ENCODE data around the gene SGSM1.

The SGSM1 gene

GRCh38 chr22:24951942-24952836 is 146.2 kb downstream of the SGSM1 start, which contains the start of gene KIAA1671:
KIAA1671 (plus strand) TSS chr22:24952716; CDS start chr22:25028000, 75,284 bp downstream.
- peak; percentile 53 for DNase-seq (ENCODE audit: low read depth)

DNA sequence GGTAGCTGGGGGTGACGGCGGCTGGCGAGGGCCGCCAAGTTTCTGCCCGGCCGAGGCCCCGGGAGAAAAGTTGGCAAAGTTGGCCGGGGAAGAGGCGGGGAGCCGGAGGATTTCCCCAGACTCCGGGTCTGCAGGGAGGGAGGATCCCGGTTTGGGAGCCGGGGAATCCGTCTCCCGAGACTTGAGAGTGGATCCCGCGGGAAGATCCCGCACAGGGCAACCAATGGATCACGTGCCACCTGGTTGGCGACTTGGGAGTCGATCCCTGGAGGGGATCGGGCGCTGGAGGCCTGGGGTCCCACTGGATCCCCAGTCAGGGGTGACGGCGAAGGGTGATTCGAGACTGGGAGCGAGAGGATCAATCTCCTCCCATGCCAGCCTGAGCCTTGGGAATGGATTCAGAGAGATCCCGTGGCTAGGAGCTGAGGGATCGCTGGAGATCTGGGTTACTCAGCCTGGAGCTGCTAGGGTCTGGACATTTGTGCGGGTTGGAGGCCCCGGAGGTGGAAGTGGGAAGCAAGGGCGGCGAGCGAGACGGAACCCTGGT is 146.9 kb downstream of the SGSM1 start:
- peak; percentile 28 for DNase-seq (ENCODE audit: low read depth)

DNA sequence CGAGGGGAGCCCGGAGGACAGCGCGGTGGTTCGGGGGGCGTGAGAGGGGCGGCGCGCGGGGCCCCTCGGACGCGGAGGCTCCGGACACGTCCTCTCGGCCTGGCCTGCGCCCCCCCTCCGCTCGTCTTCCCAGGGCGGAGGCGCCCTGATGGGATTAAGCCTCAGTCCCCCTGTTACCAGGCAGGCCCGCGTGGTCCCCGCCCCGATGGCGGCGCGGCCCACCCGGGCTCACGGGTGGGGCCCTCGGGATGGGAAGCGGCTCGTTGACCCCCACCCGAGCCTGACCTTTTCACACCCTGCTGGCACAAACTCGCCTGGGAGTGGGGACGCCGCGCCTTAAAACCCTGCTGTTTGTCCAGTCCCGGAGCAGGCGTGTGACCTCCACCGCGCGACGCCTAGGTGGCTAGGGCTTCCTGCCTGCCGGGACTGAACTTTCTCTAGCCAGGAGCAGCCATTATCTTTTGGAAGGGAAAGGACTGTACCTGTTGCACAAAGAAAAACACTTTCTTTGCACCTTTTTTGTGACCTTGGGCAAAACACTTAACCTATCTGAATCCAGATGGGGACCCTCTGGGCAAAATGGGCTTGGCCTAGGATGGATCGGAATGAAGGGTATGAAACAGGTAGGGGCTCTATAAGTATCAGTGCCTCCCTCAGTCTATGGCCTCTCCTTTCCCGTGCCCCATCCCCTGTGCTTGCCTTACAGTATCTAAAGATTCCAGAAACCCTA is 147.5 kb downstream of the SGSM1 start:
- DNase-seq (ENCODE audit: low read depth): no peak

DNA sequence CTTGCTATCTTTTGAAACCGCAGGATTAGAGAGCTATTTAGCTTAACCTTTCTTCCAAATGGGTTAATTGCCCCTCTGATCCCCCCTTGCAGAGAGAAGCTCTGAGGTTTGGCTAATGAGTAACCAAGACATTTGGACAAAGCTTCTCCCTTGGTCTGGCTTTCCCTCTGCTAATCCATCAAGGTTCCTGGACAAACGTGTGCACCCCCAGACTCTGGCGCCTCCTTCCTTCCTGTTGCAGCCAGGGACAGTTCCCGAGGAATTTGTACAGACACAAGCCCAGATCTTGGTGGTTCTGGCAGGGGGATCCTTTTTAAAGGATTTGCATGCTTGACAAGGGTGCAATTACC is 148.1 kb downstream of the SGSM1 start:
- DNase-seq (ENCODE audit: low read depth): no peak

- no peak for DNase-seq (ENCODE audit: low read depth)
These were observed 148.8 kb downstream of the SGSM1 start for GRCh38 chr22:24954856-24955255.

DNA sequence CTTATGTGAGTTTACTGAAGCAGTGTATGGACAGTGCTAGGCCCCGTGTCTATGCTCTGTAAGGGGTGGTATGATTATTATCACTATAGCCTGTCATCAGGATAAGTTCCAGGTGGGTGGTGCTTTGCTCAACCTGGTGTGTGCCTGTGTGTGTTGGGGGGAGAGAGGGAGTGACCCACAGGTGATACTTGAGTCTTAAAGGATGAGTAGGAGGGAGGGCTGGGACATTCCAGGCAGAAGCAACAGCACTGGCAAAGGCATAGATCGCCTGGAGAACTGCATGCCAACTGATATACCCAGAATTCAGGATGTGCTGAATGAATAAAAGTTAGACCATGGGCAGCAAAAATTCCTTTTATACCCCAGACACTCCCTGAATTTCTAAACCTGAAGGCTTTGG is 151.0 kb downstream of the SGSM1 start:
- DNase-seq (ENCODE audit: low read depth): no peak

GRCh38 chr22:24961217-24961844 is 155.3 kb downstream of the SGSM1 start:
- no peak for DNase-seq (ENCODE audit: low read depth)

DNA sequence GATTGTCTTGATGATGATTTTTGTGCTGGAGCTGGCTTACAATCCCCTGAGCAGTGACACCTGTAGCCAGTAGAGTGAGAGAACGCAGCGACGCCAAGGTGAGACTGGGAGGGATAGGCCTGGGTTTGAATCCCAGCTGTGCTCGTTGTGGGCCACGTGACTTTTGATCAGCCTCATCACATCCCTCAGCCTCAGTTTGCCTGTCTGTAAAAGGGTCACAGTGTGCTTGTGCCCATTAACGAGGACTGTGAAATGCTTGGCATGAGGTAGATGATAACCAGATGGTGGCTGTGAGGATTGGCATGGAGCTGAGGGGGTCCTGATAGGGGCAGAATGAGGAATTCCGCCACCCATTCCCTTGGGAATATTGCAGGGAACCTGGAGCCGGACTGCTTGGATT is 156.1 kb downstream of the SGSM1 start:
- no peak for DNase-seq (ENCODE audit: low read depth)

- no peak for DNase-seq (ENCODE audit: low read depth)
These were observed 156.8 kb downstream of the SGSM1 start for GRCh38 chr22:24962835-24963234.

- DNase-seq (ENCODE audit: low read depth): no peak
These were observed 158.4 kb downstream of the SGSM1 start for GRCh38 chr22:24964441-24964840.

- DNase-seq (ENCODE audit: low read depth): no peak
These were observed 160.0 kb downstream of the SGSM1 start for GRCh38 chr22:24965822-24966626.

DNA sequence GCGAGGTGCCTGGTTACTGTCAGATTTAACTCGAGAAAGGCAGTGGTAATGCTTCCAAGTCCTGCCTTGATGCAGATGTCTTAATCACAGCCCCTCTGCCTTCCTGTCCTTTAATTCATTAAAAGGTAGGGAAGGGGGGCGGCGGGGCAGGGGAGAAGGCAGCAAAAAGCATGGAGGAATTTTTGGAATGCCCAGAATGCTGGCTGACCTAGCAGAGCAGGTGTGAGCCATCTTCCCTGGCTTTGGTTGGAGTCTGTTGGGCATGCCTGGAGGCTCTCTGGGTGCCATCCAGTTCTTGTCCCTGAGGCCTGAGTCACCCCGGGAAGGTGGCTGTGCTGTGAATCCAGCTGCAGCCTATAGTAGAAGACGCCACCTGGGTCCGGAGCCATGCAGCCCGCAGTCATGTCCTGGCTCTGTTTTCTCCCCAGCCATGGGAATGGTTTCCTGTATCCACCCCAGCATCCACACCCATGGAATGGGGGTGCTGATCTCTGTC is 162.1 kb downstream of the SGSM1 start:
- no peak for DNase-seq (ENCODE audit: low read depth)

GRCh38 chr22:24969560-24970301 is 163.7 kb downstream of the SGSM1 start:
- peak; percentile 65 for DNase-seq (ENCODE audit: low read depth)

- DNase-seq (ENCODE audit: low read depth): no peak
These were observed 166.4 kb downstream of the SGSM1 start for GRCh38 chr22:24972369-24972768.

DNA sequence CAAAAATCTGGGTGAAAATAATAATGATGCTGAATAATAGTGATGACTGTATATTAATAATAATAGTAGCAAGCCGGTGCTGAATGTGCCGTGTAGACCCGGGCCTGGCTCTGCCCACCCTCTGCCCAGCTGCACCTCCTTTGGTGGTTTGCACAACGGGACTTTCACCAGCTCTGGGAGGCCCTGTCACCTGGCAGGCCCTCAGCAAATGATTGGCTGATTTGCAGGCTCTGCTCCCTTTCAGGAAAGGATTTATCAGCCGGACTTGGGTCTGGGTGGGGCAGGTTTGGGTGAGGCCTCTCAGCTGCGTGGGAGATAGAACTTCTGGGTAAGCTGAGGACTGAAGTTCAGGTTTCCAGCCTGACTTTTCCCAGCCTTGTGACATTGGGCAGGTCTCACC is 167.9 kb downstream of the SGSM1 start:
- no peak for DNase-seq (ENCODE audit: low read depth)

DNA sequence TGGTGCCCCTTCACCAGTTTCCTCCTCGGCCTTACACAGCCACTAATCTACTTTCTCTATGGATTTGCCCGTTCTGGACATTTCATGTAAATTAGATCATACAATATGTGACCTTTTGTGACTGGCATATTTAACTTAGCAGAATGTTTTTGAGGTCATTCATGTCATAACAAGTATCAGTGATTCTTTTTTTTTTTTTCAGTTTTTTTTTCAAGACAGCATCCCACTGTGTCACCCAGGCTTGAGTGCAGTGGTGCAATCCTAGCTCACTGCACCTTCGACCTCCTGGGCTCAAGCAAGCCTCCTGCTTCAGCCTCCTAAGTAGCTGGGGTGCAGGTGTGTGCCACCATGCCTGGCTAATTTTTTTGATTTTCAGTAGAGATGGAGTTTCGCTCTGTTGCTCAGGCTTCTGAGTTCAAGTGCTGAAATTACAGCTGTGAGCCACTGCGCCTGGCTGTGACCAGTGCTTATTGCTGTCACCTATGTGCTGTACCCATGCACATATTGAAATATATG is 169.2 kb downstream of the SGSM1 start:
- DNase-seq (ENCODE audit: low read depth): no peak

GRCh38 chr22:24975813-24976341 is 169.9 kb downstream of the SGSM1 start:
- no peak for DNase-seq (ENCODE audit: low read depth)

GRCh38 chr22:24976442-24977218 is 170.6 kb downstream of the SGSM1 start:
- DNase-seq (ENCODE audit: low read depth): no peak
